K562 (cell line): Measurements from ENCODE around the gene PARD3. TPM values are rescaled to one million over a fixed set of nuclear protein-coding genes. Genes with fewer than 3 reads are reported as not detected.

Source experiments
- ATAC-seq: fragments of 200-7000 bp; cut with Tn5 transposase; 3 replicates; pipeline ENCODE4 v1.9.1; 2020; ENCODE audit warnings: moderate library complexity
- BruUV-seq: library from RNA; stranded (reverse); fragments of 400-500 nt; replicated peaks from 2 replicates; lab custom pipeline; 2021; lab: Mats Ljungman, UMichigan
- CTCF ChIA-PET: fragments of 300-600 bp; formaldehyde crosslinking; extraction: SDS; loops from one replicate; lab custom pipeline; 2021; ENCODE audit warnings: low intra/inter-chr PET ratio; lab: Yijun Ruan, JAX
- POLR2A ChIA-PET: fragments of 300-600, 350-650 bp; sonication (Branson Sonifier 250); formaldehyde crosslinking; extraction: SDS; loops from one replicate; lab custom pipeline; 2021; ENCODE audit warnings: antibody characterized with exemption, inconsistent platforms; lab: Yijun Ruan, JAX
- DNase-seq, 4 experiments: peaks; one replicate each; pipeline versions ENCODE4 v3.0.0 to v3.0.0-alpha.2; 2011 to 2018; ENCODE audit warnings: low spot score in 3 of 4, mixed read lengths in 3 of 4; ENCODE audit errors: extremely low read depth in 1 of 4
- FAIRE-seq: peaks from 2 replicates; lab custom pipeline; 2011; peaks lifted over from hg19 to GRCh38; lab: Jason Lieb, UNC
- H2AFZ ChIP-seq: 2 replicates; pipeline ENCODE4 v1.6.0; 2011; ENCODE audit warnings: low read depth, low read length, control low read depth, inconsistent platforms
- H3K27ac ChIP-seq: fragments of 200-600 bp; 3 replicates; pipeline ENCODE4 v1.8.0; 2011; ENCODE audit warnings: low read depth, mild to moderate bottlenecking, control low read depth, inconsistent platforms, low read length, moderate library complexity, mixed read lengths; ENCODE audit errors: extremely low read depth
- H3K27me3 ChIP-seq, 2 experiments: fragments of 300-600 bp in 1 of 2; 2 replicates in 1 of 2; 3 replicates in 1 of 2; pipeline versions ENCODE4 v1.6.0 to v1.8.0; 2011; ENCODE audit warnings: inconsistent platforms in 2 of 2, low read length in 2 of 2, mild to moderate bottlenecking in 1 of 2, mixed read lengths in 1 of 2, moderate library complexity in 1 of 2; ENCODE audit not compliant: control insufficient read depth in 2 of 2, insufficient read depth in 2 of 2
- H3K36me3 ChIP-seq: fragments of 300-600 bp; 3 replicates; pipeline ENCODE4 v1.8.0; 2011; ENCODE audit warnings: mild to moderate bottlenecking, low read length, inconsistent platforms; ENCODE audit not compliant: control insufficient read depth, insufficient read depth
- H3K4me1 ChIP-seq, 2 experiments: fragments of 200-600 bp in 1 of 2; replicated peaks in 1 of 2; 2 replicates in 1 of 2; 3 replicates in 1 of 2; pipeline versions ENCODE4 v1.5.1 to v1.8.0; 2011; ENCODE audit warnings: inconsistent platforms in 2 of 2, low read length in 2 of 2, mild to moderate bottlenecking in 1 of 2, mixed read lengths in 1 of 2, moderate library complexity in 1 of 2; ENCODE audit not compliant: control insufficient read depth in 2 of 2, insufficient read depth in 2 of 2
- H3K4me2 ChIP-seq: 2 replicates; pipeline ENCODE4 v1.6.1; 2011; ENCODE audit warnings: low read length, control low read depth, inconsistent platforms, mixed read lengths; ENCODE audit not compliant: insufficient read depth
- H3K4me3 ChIP-seq: fragments of 200-600 bp; sonication (generic), shearing (Covaris generic); 2 replicates; pipeline ENCODE4 v1.5.1; 2016; ENCODE audit warnings: control low read depth, inconsistent platforms
- H3K79me2 ChIP-seq: fragments of 200-600 bp; 3 replicates; pipeline ENCODE4 v1.8.0; 2011; ENCODE audit warnings: low read length, inconsistent platforms; ENCODE audit not compliant: control insufficient read depth, insufficient read depth
- H3K9ac ChIP-seq, 2 experiments: 2 replicates each; pipeline versions ENCODE4 v1.6.0 to v1.6.1; 2011; ENCODE audit warnings: low read depth in 2 of 2, low read length in 2 of 2, control low read depth in 1 of 2, inconsistent platforms in 1 of 2, mild to moderate bottlenecking in 1 of 2, mixed read lengths in 1 of 2; ENCODE audit not compliant: insufficient read depth in 1 of 2
- H3K9me1 ChIP-seq: one replicate; pipeline ENCODE4 v1.6.0; 2011; ENCODE audit warnings: inconsistent platforms, mild to moderate bottlenecking, low read length, moderate library complexity; ENCODE audit not compliant: control insufficient read depth, insufficient read depth
- H3K9me3 ChIP-seq: replicated peaks from 2 replicates; pipeline ENCODE4 v1.5.1; 2011; ENCODE audit warnings: low read depth, low read length, inconsistent platforms; ENCODE audit not compliant: control insufficient read depth, insufficient read depth
- H4K20me1 ChIP-seq: replicated peaks from 2 replicates; pipeline ENCODE4 v1.6.1; 2011; ENCODE audit warnings: low read length, inconsistent platforms, mixed read lengths; ENCODE audit not compliant: control insufficient read depth, insufficient read depth
- CHCHD3 ChIP-seq: fragments of 250-450 bp; sonication (Bioruptor Pico); IDR thresholded peaks from 2 replicates; pipeline ENCODE4 v2.1.2; 2022; ENCODE audit warnings: mild to moderate bottlenecking
- E2F8 ChIP-seq: fragments of 450-650 bp; IDR thresholded peaks from 2 replicates; pipeline ENCODE4 v1.7.1; 2018; ENCODE audit warnings: mild to moderate bottlenecking, low read depth; ENCODE audit not compliant: partially characterized antibody
- ELF1 ChIP-seq: fragments of 200-800 bp; sonication (Bioruptor generic); IDR thresholded peaks from 2 replicates; pipeline ENCODE4 v1.6.1; 2016; ENCODE audit warnings: missing genetic modification characterization, missing compliant biosample characterization
- HSF4 ChIP-seq: fragments of 250-450 bp; sonication (Bioruptor Pico); IDR thresholded peaks from 2 replicates; pipeline ENCODE4 v2.1.2; 2022; ENCODE audit warnings: mild to moderate bottlenecking, moderate library complexity, borderline replicate concordance
- MCM3 ChIP-seq: fragments of 450-650 bp; IDR thresholded peaks from 2 replicates; pipeline ENCODE4 v1.6.1; 2016
- MLLT1 ChIP-seq, 2 experiments: fragments of 450-650 bp; IDR thresholded peaks; 2 replicates each; pipeline ENCODE4 v1.6.1; 2016
- STAG1 ChIP-seq: sonication (generic); formaldehyde crosslinking; IDR thresholded peaks from 2 replicates; pipeline ENCODE4 v1.5.0; 2020; ENCODE audit warnings: missing genetic modification reagents, borderline replicate concordance
- TAF9B ChIP-seq: fragments of 450-650 bp; IDR thresholded peaks from 2 replicates; pipeline ENCODE4 v1.6.1; 2018; ENCODE audit warnings: mild to moderate bottlenecking; ENCODE audit not compliant: partially characterized antibody
- ZNF12 ChIP-seq: sonication (generic); formaldehyde crosslinking; IDR thresholded peaks from 2 replicates; pipeline ENCODE4 v1.4.0; 2020; ENCODE audit warnings: mild to moderate bottlenecking, missing genetic modification reagents
- ZNF764 ChIP-seq: fragments of 250-450 bp; sonication (Bioruptor Pico); IDR thresholded peaks from 2 replicates; pipeline ENCODE4 v1.4.0; 2020; ENCODE audit warnings: low read depth, mild to moderate bottlenecking, moderate library complexity
- WGBS: fragments of 100-300 bp; shearing (Covaris generic); methylation state at CpG from one replicate; pipeline ENCODE4 v1.1.6; 2016; ENCODE audit warnings: low coverage, mixed read lengths; ENCODE audit not compliant: insufficient coverage; ENCODE audit errors: missing lambda C conversion rate; 5-methylcytosine and 5-hydroxymethylcytosine counted together
- in situ Hi-C: fragments of 300-500 bp; cut with MboI; formaldehyde crosslinking; loops from 4 replicates; pipeline ENCODE4 v1.15.0; 2018; ENCODE audit warnings: inconsistent platforms, mixed read lengths
- intact Hi-C: fragments of 100-400 bp; cut with micrococcal nuclease; formaldehyde crosslinking; loops from 2 replicates; pipeline ENCODE4 v1.14.2; 2022
- polyA plus RNA-seq, 8 experiments: library from polyadenylated mRNA; depleted of rRNA in 4 of 8; stranded (reverse) in 5 of 8; unstranded in 3 of 8; fragments of >200 nt; fragmentation: Nextera tagmentation in 2 of 8; fragmentation: Illumina TruSeq in 1 of 8; extraction: Ambion mirVana in 2 of 8; extraction: Trizol in 1 of 8; gene quantifications; 2 replicates each; pipeline versions ENCODE4 v1.2.1 to v1.2.3, GENCODE V29; 2011 to 2014; ENCODE audit warnings: inconsistent platforms in 1 of 8, missing spikeins in 1 of 8
- total RNA-seq, 7 experiments: library from RNA; depleted of rRNA in 6 of 7; stranded (reverse); fragments of >200 nt in 6 of 7; fragmentation: Illumina TruSeq in 2 of 7; extraction: Trizol in 2 of 7; gene quantifications; 2 replicates each; pipeline versions ENCODE4 v1.2.1 to v1.2.3, GENCODE V29; 2011 to 2021; ENCODE audit warnings: low replicate concordance in 1 of 7

PARD3 gene
- total and polyA plus RNA-seq, 9 of the 15 experiments (the other 6 are each of a cell fraction or from before 2014, with no cell fraction given) = 2.7 to 11.7 (median 7.7) TPM

- no peak for ATAC-seq
- in situ Hi-C loops = no loop called here
- Histone ChIP-seq H3K4me3 (no peak overlapping the region), H3K27me3 (peaks cover 0 to 6% of the 10 kb centered on the region in 2 experiments; a peak in 2 of 5 replicates), H3K9me3 (no peaks in the 10 kb centered on the region)
- no peak for TF ChIP-seq MCM3
- TF ChIP-seq CHCHD3 = no peak
- no peak for TF ChIP-seq ELF1
- TF ChIP-seq TAF9B = no peak
- TF ChIP-seq E2F8 = no peak
- no peak for TF ChIP-seq ZNF764 (CRISPR knock-in tag)
- TF ChIP-seq HSF4 = no peak
- TF ChIP-seq MLLT1 (IDR thresholded peaks at IDR 0.05) = no peak
- TF ChIP-seq STAG1 = no peak
- TF ChIP-seq ZNF12 = no peak
- TF ChIP-seq, all 486 proteins: peak for 0
- Histone ChIP-seq H3K9me1 (no peaks in the 10 kb centered on the region), H3K27ac (no peak overlapping the region), H3K4me1 (peaks cover 3 to 4% of the 10 kb centered on the region in 2 experiments; a peak in 4 of 5 replicates), H3K4me2 (no peak overlapping the region), H4K20me1 (0 out of 2 replicates have a peak, but pooled peaks cover 3% of the 10 kb centered on the region), H3K36me3 (no peaks in the 10 kb centered on the region), H3K79me2 (no peaks in the 10 kb centered on the region), H2AFZ (no peak overlapping the region), H3K9ac (no peak overlapping the region)
- no TSS peak for BruUV-seq
- FAIRE-seq = no peak
- CTCF ChIA-PET = no interaction called here
- intact Hi-C loops = no loop called here
- WGBS = 45% methylated on average over 8 of the region's 8 CpGs
- POLR2A ChIA-PET = no interaction called here
- DNase-seq = no peak
Observed at GRCh38 chr10:34768972-34769330, 46.1 kb downstream of the PARD3 start.
